Rectal smooth muscle tissue (tissue), 1 donor: Measurements from ENCODE around the gene ATP11A.
"Not testable (repeated sequence)": the region's sequence is repeated elsewhere in the genome, so short reads cannot be mapped to it uniquely, and the experiment has no call there.

Experiments used
- H3K27ac ChIP-seq: one replicate; pipeline ENCODE4 v1.7.0; 2013; ENCODE audit warnings: low read depth, low read length, inconsistent platforms
- H3K27me3 ChIP-seq: one replicate; pipeline ENCODE4 v1.7.0; 2013; ENCODE audit warnings: low read length; ENCODE audit not compliant: control insufficient read depth, insufficient read depth
- H3K36me3 ChIP-seq: one replicate; pipeline ENCODE4 v1.7.0; 2013; ENCODE audit warnings: low read length; ENCODE audit not compliant: control insufficient read depth, insufficient read depth
- H3K4me1 ChIP-seq: one replicate; pipeline ENCODE4 v1.7.0; 2013; ENCODE audit warnings: low read length; ENCODE audit not compliant: control insufficient read depth, insufficient read depth
- H3K4me3 ChIP-seq: one replicate; pipeline ENCODE4 v1.7.0; 2013; ENCODE audit warnings: low read length
- H3K9ac ChIP-seq: one replicate; pipeline ENCODE4 v1.7.0; 2013; ENCODE audit warnings: low read length

Gene ATP11A

GRCh38 chr13:112855859-112856258 lies 166.0 kb downstream of the ATP11A start:
- Histone ChIP-seq H3K36me3 (peaks cover 9% of the 10 kb centered on the region), H3K27me3 (no peaks in the 10 kb centered on the region), H3K4me1 (no peaks in the 10 kb centered on the region), H3K4me3 (no peak overlapping the region), H3K9ac (no peak overlapping the region), H3K27ac (no peak overlapping the region)

GRCh38 chr13:112857914-112858490 lies 168.2 kb downstream of the ATP11A start:
- no peak overlapping the region for H3K4me3 ChIP-seq
- no peak overlapping the region for H3K27ac ChIP-seq
- H3K36me3 ChIP-seq, result peaks cover 13% of the 10 kb centered on the region
- H3K27me3 ChIP-seq, result no peaks in the 10 kb centered on the region
- no peaks in the 10 kb centered on the region for H3K4me1 ChIP-seq
- H3K9ac ChIP-seq, result no peak overlapping the region

- H3K27me3 ChIP-seq, result no peaks in the 10 kb centered on the region
- no peak overlapping the region for H3K9ac ChIP-seq
- H3K4me3 ChIP-seq, result no peak overlapping the region
- H3K36me3 ChIP-seq, result peaks cover 13% of the 10 kb centered on the region
- H3K27ac ChIP-seq, result no peak overlapping the region
- H3K4me1 ChIP-seq, result no peaks in the 10 kb centered on the region
These were observed 169.4 kb downstream of the ATP11A start for GRCh38 chr13:112859128-112859816.

GRCh38 chr13:112859817-112860190 lies 170.0 kb downstream of the ATP11A start:
- H3K4me3 ChIP-seq, result no peak overlapping the region
- no peak overlapping the region for H3K27ac ChIP-seq
- H3K36me3 ChIP-seq, result peaks cover 13% of the 10 kb centered on the region
- no peak overlapping the region for H3K9ac ChIP-seq
- H3K27me3 ChIP-seq, result no peaks in the 10 kb centered on the region
- H3K4me1 ChIP-seq, result no peaks in the 10 kb centered on the region

GRCh38 chr13:112861876-112862615 lies 172.2 kb downstream of the ATP11A start:
- Histone ChIP-seq H3K27me3 (no peaks in the 10 kb centered on the region), H3K27ac (no peak overlapping the region), H3K9ac (no peak overlapping the region), H3K4me1 (no peaks in the 10 kb centered on the region), H3K4me3 (no peak overlapping the region), H3K36me3 (peaks cover 13% of the 10 kb centered on the region)

GRCh38 chr13:112863356-112863755 lies 173.5 kb downstream of the ATP11A start:
- H3K9ac ChIP-seq, H3K4me1 ChIP-seq, H3K4me3 ChIP-seq, H3K36me3 ChIP-seq, H3K27me3 ChIP-seq, H3K27ac ChIP-seq: not testable (repeated sequence)

GRCh38 chr13:112865478-112865877 lies 175.6 kb downstream of the ATP11A start:
- not testable (repeated sequence) for H3K4me1 ChIP-seq, H3K27ac ChIP-seq, H3K27me3 ChIP-seq, H3K36me3 ChIP-seq, H3K4me3 ChIP-seq, H3K9ac ChIP-seq

GRCh38 chr13:112867301-112867711 lies 177.5 kb downstream of the ATP11A start:
- Histone ChIP-seq H3K27me3 (no peaks in the 10 kb centered on the region), H3K36me3 (peaks cover under 1% of the 10 kb centered on the region), H3K9ac (no peak overlapping the region), H3K27ac (no peak overlapping the region), H3K4me3 (no peak overlapping the region), H3K4me1 (no peaks in the 10 kb centered on the region)

- H3K9ac ChIP-seq, result no peak overlapping the region
- no peak overlapping the region for H3K27ac ChIP-seq
- no peaks in the 10 kb centered on the region for H3K36me3 ChIP-seq
- H3K27me3 ChIP-seq, result no peaks in the 10 kb centered on the region
- H3K4me3 ChIP-seq, result no peak overlapping the region
- H3K4me1 ChIP-seq, result no peaks in the 10 kb centered on the region
These were observed 178.5 kb downstream of the ATP11A start for GRCh38 chr13:112868308-112868707.

- H3K27ac ChIP-seq, result no peak overlapping the region
- H3K9ac ChIP-seq, result no peak overlapping the region
- no peaks in the 10 kb centered on the region for H3K36me3 ChIP-seq
- no peak overlapping the region for H3K4me3 ChIP-seq
- no peaks in the 10 kb centered on the region for H3K4me1 ChIP-seq
- H3K27me3 ChIP-seq, result no peaks in the 10 kb centered on the region
These were observed 179.6 kb downstream of the ATP11A start for GRCh38 chr13:112869202-112870050.

GRCh38 chr13:112870051-112870331 lies 180.2 kb downstream of the ATP11A start:
- Histone ChIP-seq H3K27me3 (no peaks in the 10 kb centered on the region), H3K4me1 (no peaks in the 10 kb centered on the region), H3K9ac (no peak overlapping the region), H3K27ac (no peak overlapping the region), H3K4me3 (no peak overlapping the region), H3K36me3 (no peaks in the 10 kb centered on the region)

- Histone ChIP-seq H3K27me3 (no peaks in the 10 kb centered on the region), H3K9ac (no peak overlapping the region), H3K4me3 (no peak overlapping the region), H3K4me1 (no peaks in the 10 kb centered on the region), H3K36me3 (no peaks in the 10 kb centered on the region), H3K27ac (no peak overlapping the region)
These were observed 181.0 kb downstream of the ATP11A start for GRCh38 chr13:112870737-112871287.
